ENCODE results near the gene KLK3.
"Not testable (repeated sequence)": the region's sequence is repeated elsewhere in the genome, so short reads cannot be mapped to it uniquely, and the experiment has no call there.

KLK3 gene

DNA sequence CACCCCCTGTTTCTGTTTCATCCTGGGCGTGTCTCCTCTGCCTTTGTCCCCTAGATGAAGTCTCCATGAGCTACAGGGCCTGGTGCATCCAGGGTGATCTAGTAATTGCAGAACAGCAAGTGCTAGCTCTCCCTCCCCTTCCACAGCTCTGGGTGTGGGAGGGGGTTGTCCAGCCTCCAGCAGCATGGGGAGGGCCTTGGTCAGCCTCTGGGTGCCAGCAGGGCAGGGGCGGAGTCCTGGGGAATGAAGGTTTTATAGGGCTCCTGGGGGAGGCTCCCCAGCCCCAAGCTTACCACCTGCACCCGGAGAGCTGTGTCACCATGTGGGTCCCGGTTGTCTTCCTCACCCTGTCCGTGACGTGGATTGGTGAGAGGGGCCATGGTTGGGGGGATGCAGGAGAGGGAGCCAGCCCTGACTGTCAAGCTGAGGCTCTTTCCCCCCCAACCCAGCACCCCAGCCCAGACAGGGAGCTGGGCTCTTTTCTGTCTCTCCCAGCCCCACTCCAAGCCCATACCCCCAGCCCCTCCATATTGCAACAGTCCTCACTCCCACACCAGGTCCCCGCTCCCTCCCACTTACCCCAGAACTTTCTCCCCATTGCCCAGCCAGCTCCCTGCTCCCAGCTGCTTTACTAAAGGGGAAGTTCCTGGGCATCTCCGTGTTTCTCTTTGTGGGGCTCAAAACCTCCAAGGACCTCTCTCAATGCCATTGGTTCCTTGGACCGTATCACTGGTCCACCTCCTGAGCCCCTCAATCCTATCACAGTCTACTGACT, at the start of gene KLK3:
Gene KLK3, plus strand, starts transcription at position 280 of the 775 bp plus-strand sequence. Its CDS starts 41 bp downstream, at position 321.
- DNase-seq: no peak

- no peak for DNase-seq
Observed at GRCh38 chr19:50808856-50809255, 45.9 kb upstream of the KLK3 start.

GRCh38 chr19:50811622-50812238, 43.0 kb upstream of the KLK3 start:
- not testable (repeated sequence) for DNase-seq

GRCh38 chr19:50812474-50812873, 42.2 kb upstream of the KLK3 start:
- no peak for DNase-seq

GRCh38 chr19:50814883-50815282, 39.8 kb upstream of the KLK3 start:
- no peak for DNase-seq

GRCh38 chr19:50815439-50815838, 39.3 kb upstream of the KLK3 start:
- DNase-seq: no peak

DNA sequence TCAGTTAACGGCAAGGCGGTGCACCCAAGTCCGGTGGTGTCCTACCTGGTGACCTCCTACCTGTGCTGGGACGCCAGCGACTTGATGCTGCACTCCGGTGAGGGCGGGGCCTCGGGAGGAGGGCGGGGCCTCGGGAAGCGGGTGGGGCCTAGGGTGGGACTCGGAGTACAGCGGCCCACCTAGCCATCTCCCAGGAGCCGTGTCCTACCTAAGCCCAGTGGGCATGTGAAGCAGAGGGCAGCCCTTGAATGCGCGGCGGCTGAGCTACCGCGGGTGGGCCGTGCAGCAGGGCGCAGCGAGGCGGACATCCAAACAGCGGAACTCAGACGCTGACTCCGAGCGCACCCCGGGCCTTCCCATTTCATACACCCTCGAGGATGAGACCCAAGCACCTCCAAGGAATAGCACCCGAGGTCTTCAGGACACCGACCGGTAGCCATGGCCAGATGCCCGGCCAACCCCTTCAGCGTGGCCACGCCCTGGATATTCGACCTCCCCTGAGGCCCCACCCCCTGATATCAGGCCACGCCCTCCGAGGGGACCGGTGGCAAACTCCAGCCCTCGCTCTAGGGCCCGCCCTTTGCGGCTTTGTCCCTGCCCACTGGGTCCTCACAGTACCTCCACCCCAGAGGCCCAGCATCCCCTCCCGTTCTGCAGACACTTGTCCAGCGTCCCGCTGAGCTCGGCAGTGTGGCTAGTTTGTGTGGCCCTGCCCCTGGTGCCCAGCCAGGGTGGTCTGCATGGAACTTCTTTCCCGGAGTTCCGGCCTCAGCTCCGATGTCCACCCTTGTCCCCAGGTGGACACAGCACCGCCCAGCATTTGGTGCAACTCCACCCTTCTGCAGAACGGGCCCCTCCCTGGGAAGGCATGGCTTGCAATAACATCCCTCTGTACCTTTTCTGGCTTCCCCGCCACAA, 36.5 kb upstream of the KLK3 start:
- DNase-seq: peak in 1 of 2 experiments; percentile 46

GRCh38 chr19:50818859-50819472, 35.7 kb upstream of the KLK3 start:
- DNase-seq: no peak

GRCh38 chr19:50819636-50820035, 35.1 kb upstream of the KLK3 start:
- DNase-seq: no peak

DNA sequence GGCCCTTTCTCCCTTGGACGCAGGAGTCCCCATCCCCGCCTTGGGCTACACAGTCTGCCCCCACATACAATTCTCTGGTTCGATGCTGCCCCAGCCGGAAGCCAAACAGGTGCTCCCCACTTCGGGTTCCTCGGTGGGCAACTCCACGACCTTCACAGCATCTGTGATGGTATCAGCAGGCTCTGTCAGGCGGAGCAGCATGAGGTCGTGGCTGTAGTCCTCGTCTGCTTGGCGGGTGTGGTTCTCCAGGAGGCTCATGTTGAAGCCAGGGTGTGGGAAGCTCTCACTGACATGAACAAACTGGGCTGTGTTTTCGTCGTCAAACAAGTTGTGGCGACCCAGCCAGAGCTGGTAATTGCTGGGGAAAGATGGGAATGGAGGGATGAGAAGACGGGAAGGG, 34.6 kb upstream of the KLK3 start:
- DNase-seq: no peak

DNA sequence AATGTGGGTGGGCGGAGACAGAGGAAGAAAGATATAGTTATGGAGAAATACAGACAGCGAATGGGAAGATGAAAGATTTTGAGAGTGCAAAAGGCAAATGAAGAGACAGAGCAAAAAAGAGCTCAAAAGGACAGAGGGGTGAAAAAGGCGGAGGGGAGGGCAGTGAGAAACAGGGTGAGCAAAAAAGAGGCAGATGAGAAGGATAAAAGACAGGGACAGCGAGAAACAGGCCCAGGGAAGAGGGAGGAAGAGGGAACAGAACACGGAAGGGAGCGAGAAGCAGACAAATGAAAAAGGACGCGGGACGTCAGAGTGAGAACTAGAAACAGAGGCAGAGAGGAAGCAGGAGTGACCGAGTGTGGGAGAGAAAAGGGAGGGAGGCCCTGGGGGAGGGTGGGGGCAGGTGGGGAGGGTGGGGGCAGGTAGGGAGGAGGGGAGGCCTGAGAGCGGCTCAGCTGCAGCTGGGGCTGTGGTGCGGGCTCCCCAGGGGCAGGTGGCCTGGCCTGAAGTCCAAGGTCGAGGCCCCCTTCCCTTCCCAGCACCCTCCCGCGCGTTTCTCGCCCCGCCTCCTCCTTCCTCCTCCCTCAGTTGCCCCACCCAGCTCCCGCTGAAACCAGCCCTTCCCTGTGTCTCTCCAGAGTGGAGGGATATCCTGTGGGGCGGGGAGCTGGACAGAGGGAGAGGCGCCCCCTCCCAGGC, 34.0 kb upstream of the KLK3 start:
- DNase-seq: no peak

- DNase-seq: no peak
Observed at GRCh38 chr19:50821248-50821612, 33.5 kb upstream of the KLK3 start.

DNA sequence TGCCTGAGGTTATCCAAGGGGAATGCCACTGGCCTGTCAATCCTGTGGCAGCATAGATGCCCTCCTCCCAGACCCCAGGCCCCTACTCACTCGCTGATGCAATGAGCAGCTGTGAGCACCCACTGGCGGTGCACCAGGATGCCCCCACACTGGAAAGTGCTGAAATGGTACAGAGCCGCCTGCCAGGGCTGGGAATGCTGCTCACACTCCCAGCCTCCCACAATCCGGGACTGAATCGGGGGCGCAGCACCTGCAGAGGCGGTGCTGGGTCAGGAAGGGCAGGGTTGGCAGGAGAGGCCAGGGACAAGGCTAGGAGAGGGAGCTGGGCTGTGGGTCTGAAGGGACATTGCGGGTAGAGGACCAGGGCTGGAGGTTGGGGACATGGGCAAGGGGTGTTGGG, 33.1 kb upstream of the KLK3 start:
- DNase-seq: no peak

DNA sequence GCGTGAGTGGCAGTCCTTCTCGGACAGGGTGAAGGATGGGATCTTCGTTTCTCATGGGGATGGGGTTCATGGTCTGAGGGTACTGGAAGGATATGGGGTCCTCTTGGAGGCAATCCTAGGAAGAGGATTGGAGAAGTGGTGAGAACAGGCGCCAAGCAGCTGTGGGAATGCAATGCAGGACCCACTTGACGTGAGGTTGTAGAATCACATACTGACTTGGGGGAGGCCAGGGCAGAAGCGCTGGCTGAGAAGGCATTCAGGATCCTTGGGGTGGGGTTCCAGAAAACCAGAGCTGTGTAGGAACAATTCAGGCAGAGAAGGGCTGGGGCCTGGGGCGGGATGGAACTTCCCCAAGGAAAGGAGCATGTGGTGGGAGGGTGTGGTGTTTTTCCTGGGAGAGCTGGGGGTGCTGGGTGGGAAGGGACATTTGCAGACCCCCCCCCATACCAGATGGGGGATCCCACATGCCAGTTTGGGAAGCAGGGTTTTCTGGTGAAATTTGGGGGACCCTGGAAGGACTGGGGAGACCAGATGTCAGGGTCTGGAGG, 32.0 kb upstream of the KLK3 start:
- no peak for DNase-seq

DNA sequence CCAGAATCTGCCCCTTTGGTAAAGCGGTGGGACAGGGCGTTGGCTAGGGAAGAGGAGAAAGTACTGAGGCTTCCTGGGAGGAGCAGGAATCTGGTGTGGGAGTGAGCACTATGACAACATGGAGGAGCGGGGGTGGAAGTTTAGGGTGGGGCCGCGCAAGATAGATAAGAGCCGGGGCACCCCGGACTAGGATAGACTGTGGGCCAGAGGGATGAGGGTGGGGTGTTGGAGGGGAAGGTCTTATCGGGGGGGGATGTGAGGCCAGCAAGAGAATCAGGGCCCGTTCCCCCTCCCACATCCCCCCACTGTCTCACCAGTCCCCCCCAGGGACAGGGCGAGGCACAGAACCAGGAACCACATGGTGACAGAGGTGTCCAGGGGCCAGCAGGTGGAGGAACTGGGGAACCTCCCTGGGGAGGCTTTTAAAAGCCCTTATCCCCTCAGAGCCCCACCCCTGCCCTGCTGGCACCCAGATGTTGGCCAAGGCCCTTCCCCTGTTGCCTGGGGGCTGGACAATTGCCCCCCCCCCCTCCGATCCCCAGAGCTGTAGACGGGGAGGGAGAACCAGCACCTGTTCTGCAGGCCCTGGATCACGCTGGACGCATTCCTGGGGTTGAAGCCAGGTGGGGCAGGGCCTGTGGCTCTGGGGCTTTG, 31.2 kb upstream of the KLK3 start, which contains the start of gene KLK1:
Gene KLK1, minus strand, starts transcription at position 399 of the 654 bp plus-strand sequence. Its CDS starts 39 bp downstream, at position 360.
- DNase-seq: no peak

GRCh38 chr19:50826492-50827240, 28.0 kb upstream of the KLK3 start:
- no peak for DNase-seq

GRCh38 chr19:50827476-50827875, 27.2 kb upstream of the KLK3 start:
- no peak for DNase-seq

DNA sequence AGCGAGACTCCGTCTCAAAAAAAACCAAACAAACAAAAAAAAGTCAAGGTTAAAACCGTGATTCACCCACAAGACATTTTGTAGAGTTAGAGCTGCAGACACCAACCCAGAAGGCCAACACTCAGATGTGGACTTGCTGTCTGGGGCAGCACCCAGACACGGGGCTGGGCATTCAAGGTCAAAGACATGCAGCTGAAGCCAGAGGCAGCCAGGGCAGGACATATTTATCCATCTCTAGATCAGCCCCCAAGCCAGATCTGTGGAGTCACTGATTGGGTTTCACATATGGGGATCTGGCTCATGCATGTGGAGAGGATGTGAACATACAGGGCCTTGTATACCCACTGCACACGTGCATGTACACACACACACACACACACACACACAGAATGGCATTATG, 24.9 kb upstream of the KLK3 start:
- DNase-seq: no peak

DNA sequence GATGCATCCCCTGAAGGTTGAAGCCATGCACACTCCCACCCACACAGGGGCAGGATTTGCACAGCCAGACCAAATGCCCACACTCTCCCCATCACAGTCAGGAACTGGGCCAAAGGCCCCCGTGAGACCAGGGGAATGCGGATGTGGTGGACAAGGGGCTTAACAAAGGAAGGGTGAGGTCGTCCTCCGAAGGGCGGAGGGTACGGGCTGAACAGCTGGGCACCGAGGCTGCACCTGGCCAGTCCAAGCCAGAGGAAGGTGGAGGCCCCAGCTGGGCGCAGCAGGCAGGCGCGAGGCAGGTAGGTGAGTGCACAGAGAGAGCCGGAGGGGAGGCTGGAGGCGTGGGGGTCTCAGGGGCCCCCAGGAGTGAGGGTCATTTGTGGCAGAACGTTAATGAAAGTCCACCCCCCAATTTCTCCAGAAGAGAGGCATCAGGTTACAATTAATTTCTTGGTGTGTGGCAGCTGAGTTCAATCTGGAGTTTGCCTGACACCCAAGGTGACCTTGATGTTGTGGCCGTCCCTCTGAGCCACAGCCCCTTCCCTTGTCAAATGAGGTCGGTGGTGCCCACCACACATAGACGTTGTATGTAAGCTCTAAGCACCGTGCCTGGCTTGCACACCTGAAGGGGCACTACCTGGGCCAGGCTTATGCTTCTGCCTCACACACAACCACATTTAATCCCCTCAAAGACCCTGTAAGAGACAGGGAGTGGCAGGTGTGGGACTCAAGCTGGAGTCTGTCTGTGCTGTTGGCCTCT, 24.3 kb upstream of the KLK3 start:
- DNase-seq: no peak

DNA sequence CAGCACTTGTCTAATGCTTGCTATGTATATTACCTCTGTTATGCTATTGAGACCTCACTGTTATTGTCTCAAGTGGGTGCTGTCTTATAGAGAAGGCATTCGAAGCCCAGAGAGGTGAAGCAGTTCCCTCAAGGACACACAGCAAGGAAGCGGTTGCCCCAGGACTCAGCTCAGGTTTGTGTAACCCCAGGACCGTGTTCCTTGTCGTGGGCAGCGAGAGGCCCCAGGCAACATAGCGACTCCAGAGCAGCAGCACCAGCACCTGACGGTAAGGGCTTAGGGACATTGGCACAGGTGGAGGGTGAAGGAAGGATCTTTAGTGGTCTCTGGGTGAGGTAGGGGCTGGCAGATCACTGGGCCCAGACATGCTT, 23.7 kb upstream of the KLK3 start:
- DNase-seq: no peak

Data from stimulated activated CD4-positive, alpha-beta T cell treated with anti-CD3 and anti-CD28 coated beads, Interleukin-4, amount 100 ng/mL, for 4 hours (primary cell).